HG03095 (cell line): ENCODE results near the gene SDE2.
"Not testable (repeated sequence)": the region's sequence is repeated elsewhere in the genome, so short reads cannot be mapped to it uniquely, and the experiment has no call there.

Experiments used
- ATAC-seq: cut with Tn5 transposase; IDR thresholded peaks from one replicate; pipeline ENCODE4 v1.9.1; 2021; ENCODE audit warnings: moderate library complexity; ENCODE audit not compliant: unreplicated experiment

Gene SDE2

DNA sequence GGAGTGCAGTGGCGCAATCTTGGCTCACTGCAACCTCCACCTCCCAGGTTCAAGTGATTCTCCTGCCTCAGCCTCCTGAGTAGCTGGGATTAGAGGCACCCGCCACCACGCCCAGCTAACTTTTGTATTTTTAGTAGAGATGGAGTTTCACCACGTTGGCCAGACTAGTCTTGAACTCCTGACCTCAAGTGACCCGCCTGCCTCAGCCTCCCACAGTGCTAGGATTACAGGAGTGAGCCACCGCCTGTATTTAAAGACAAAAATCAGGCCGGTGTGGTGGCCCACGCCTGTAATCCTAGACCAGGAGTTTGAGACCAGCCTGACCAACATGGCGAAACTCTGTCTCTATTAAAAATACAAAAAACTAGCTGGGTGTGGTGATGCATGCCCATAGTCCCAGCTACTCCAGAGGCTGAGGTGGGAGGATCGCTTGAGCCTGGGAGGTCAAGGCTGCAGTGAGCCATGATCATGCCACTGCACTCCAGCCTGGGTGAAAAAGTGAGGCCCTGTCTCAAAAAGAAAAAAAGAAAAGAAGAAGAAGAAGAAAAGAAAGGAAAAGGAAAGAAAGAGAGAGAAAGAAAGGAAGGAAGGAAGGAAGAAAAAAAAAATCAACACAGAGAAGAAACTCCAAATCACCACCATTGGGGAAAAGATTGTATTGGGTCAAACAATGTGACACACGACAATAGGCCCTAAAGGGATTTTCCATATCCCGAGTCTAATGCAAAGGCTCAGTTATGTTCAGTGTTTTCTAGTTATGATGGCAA is 8.2 kb upstream of the SDE2 start:
- ATAC-seq: not testable (repeated sequence)

- ATAC-seq: no peak
Observed at GRCh38 chr1:226006686-226007085, 7.5 kb upstream of the SDE2 start.

DNA sequence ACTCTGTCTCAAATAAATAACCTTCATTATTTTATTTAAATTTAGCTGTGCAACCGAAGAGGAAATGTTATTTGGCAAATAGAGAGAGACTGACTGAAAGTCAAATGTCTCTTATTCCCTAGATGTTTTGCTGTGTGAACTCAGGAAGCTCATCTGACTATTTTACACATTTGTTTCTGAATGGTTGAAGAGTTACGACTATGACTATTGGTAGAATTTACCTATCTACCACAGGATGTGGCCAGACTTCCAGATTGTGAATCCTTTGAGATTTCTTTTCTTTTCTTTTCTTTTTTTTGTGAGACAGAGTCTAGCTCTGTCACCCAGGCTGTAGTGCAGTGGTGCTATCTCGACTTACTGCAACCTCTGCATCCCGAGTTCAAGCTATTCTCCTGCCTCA is 5.3 kb upstream of the SDE2 start:
- ATAC-seq: no peak

- ATAC-seq: no peak
Observed at GRCh38 chr1:226003502-226004170, 4.5 kb upstream of the SDE2 start.

GRCh38 chr1:226002667-226003501 is 3.7 kb upstream of the SDE2 start:
- no peak for ATAC-seq

DNA sequence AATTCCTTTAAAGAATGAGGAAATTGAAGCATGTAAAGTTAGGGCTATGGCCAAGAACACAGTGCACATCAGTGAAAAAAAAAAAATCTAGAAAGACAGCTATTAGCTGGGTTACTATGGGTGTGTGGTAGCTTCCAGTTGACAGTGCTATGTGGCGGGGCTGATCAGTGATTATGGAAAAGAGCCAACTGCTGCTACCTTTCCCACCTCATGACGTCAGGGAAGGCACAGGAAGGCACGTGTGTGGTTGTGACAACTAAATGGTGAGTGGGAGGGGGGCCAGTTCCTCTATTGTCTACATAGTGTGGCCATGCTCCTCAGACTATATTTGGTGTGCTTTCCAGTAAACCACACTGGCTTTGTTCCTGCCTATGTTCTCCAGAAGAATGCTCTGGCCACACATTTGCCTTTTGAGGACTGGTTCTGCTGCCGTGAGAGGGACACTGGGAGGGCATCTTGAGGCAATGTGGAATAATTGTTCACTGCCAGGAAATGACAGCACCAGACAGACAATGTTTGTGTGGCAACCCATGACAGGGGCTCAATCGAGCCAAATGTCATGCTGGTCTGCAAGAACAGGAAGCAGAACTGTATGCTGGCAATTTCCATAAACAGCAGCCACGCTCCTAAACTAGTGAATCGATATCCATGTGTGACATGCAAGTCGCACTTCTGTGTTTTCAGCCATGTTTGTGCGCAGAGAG is 3.0 kb upstream of the SDE2 start:
- ATAC-seq: no peak

GRCh38 chr1:226001088-226001487 is 1.9 kb upstream of the SDE2 start:
- ATAC-seq: no peak

DNA sequence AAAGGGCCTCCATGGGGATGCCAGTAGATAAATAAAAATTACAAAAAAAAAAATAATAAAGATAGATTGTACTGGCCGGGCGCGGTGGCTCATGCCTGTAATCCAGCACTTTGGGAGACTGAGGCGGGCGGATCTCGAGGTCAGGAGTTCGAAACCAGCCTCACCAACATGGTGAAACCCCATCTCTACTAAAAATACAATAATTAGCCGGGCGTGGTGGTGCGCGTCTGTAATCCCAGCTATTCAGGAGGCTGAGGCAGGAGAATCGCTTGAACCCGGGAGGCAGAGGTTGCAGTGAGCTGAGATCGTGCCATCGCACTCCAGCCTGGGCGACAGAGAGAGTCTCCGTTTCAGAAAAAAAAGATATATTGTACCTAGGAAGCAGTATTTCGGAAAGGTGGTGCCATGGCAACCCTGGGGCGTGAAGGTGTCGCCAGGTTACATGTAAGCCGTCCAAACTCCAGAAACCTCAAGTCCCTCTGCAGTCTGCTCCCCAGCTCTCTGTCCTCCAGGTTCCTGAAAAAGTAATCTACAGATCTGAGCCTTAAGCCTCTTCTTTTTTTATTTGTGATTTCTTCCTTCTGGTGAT is 1.4 kb upstream of the SDE2 start:
- ATAC-seq: not testable (repeated sequence)

DNA sequence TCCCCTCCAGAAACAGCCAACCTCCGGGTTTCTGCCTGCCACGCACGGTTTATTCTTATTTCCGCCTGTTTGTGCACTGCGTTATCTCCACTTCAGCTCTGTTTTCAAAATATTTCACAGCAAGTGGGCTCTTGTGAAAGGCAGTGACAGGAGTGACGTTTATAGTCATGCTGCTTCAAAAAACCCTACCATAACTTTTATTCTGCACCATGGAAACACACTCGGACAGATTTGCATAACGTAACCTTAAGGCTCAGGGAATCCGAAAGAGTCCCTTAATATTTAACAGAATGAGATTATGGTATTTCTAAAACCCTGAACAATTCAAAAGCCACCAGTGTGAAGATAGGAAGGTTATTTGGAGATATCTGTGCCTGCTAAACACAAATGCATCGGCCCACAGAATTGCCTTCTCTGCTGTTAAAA is 782 bp upstream of the SDE2 start:
- peak; percentile 34 for ATAC-seq

DNA sequence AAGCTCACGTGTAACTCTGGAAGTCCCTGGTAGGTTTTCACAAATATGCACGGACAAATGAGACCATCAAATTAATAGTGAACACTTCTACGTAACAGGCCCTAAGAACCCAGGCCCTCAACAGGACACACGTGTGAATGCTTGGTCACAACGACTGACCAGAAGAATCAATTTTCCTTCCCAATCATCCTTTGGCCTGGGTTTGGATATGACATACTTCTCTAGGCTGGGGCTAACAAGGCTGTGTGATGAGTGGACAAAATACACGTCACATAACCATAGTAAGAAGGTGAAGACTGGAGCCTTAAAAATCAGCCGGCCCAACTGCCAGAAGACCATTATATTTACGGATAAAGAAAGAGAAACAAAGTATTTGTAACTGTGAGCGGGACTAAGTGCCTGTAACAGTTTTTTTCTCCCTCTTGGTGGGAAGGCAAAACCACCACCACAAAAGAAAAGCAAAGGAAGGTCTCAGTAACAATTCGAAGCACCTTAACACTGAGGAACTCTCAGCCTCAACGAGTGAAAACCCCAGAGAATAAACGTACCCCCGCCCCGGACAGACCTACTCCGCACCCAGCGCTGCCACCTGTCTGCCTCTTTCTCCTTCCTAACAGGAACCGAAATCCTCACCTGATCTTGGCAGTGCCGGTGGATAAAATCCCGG is 450 bp downstream of the SDE2 start:
- peak; percentile 2 for ATAC-seq

DNA sequence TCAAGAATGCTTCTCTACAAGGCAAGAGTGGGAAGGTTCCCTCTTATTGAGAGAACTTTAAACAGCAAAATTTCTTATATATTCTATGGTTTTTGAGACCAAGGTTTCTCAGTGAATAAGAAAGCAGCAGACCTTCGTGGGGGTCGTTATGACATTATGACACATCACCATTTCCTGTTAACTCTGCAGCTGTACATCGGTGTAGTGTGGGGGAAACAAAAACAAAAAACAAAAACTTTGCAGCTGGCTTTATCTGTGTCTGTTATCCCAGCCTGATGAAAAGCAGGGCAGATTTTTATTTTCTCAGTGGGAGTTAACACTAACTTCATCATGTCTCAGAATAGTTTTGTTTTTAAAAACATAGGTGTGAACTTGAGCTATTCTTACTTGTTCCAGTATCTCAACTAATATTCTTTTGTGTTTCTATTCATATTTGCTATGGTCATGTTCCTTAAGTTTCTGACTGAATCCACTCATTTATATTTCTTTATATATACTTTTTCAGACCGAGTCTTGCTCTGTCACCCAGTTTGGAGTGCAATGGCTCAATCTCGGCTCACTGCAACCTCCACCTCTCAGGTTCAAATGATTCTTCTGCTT is 2.1 kb downstream of the SDE2 start:
- ATAC-seq: no peak

DNA sequence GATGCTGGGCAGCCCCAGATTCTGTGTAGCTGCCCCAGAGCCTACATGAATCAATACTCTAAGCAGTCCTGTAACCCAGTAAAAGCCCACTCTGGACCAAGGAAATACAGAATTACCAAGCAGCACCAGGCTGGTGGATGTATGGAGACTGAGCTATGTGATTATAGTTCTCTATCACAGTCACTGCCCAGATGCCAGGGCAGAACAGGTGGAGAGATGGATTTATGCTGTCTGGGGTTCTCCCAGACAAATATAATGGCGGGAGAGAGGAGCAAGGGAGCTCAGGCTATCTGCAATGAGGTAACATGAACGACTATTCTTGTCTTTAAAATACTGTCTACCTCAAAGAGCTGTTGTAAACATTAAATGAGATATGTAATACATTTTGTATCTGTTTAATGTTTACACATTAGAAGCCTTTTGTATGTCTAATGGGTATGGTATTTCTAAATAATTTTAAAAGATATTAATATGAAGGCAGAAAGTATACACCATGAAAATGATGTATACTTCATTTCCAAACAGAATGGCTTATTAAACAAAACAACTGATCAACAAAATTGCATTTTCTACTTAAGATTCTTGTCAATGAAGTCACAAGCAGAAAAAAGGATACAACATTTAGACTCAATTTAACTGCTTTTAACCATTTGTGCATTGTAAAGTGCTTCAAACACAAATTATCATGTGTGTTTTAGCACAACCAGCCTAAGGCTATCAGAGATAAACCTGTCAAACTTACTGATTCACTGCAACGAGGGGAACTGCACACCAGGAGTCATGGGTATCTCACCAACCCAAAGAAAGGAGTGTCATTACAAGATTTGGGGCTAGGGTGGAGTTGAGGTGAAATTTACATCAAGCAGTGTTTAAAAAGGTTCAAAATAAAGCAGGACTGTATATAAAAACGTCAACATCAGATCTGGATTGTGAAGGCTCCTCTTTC is 3.0 kb downstream of the SDE2 start:
- ATAC-seq: no peak

GRCh38 chr1:225990705-225991464 is 8.3 kb downstream of the SDE2 start:
- ATAC-seq: peak; percentile 60

- no peak for ATAC-seq
Observed at GRCh38 chr1:225987491-225988316, 11.4 kb downstream of the SDE2 start.

- no peak for ATAC-seq
Observed at GRCh38 chr1:225981714-225982113, 17.4 kb downstream of the SDE2 start.

DNA sequence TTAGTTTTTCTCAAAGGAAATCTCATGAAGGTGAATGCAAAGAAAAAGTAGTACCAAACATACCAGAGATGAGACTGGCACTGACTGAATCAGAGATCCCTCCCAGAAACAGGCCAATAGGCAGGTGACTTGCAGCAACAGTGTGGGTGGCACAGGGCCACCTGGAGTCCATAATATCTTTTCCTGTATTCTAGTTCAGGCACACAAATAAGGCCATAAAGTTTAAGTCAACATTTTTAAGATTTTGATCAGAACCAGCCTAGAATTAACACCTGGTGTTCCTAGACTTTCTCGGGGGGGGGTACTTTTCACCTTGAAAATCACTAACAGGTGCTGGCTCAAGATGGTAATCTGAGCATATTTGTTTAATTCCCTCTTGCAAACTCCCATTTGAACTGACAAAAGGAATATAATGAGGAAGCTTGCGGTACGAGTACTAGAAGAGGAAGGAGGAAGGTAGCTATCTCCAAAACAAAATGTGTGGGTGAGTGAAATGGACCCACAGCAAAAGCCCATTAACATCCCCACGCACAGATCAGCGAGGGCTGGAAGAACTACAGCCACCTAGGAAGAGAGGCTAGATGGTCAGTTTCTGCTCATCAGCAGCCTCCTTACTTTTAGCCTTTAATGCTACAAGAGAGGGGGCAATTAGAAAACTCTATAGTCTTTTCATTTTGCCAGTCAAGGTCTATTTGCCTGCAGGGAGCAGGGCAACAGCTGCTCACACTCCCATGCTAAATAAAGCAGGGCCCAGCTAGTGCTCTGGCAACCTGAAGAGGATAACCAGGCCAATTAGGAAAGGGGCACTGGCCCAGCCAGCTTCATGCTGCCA is 18.9 kb downstream of the SDE2 start:
- no peak for ATAC-seq
